K562 (cell line): ENCODE results near the gene SEC23A. TPM values are rescaled to one million over a fixed set of nuclear protein-coding genes. Genes with fewer than 3 reads are reported as not detected.

Experiments
- MEIS2 ChIP-seq: fragments of 450-650 bp; IDR thresholded peaks from 2 replicates; pipeline ENCODE4 v1.6.1; 2014; ENCODE audit warnings: mild to moderate bottlenecking; ENCODE audit not compliant: partially characterized antibody
- SAP30 ChIP-seq: fragments of 200-600 bp; sonication (generic); IDR thresholded peaks from 2 replicates; pipeline ENCODE4 v1.6.1; 2012; ENCODE audit warnings: borderline replicate concordance, low read depth, mild to moderate bottlenecking, moderate library complexity, low read length, control low read depth, inconsistent platforms; ENCODE audit not compliant: insufficient read depth, poor library complexity, severe bottlenecking
- SP1 ChIP-seq: sonication (generic); formaldehyde crosslinking; IDR thresholded peaks from 2 replicates; pipeline ENCODE4 v1.8.1; 2022; ENCODE audit warnings: mild to moderate bottlenecking, missing genetic modification reagents
- TEAD4 ChIP-seq, 2 experiments: sonication (generic) in 1 of 2; formaldehyde crosslinking in 1 of 2; IDR thresholded peaks; 2 replicates each; pipeline versions ENCODE4 v1.6.1 to v1.8.0; 2012 to 2022; ENCODE audit warnings: borderline replicate concordance in 1 of 2, inconsistent platforms in 1 of 2, low read length in 1 of 2, mild to moderate bottlenecking in 1 of 2, missing genetic modification reagents in 1 of 2
- ZNF212 ChIP-seq: fragments of 450-650 bp; formaldehyde crosslinking; IDR thresholded peaks from 2 replicates; pipeline ENCODE4 v1.4.0; 2020; ENCODE audit warnings: mild to moderate bottlenecking
- ZSCAN32 ChIP-seq: fragments of 450-650 bp; formaldehyde crosslinking; IDR thresholded peaks from 2 replicates; pipeline ENCODE4 v1.4.0; 2020; ENCODE audit warnings: mild to moderate bottlenecking, moderate library complexity
- polyA plus RNA-seq, 8 experiments: library from polyadenylated mRNA; depleted of rRNA in 4 of 8; stranded (reverse) in 5 of 8; unstranded in 3 of 8; fragments of >200 nt; fragmentation: Nextera tagmentation in 2 of 8; fragmentation: Illumina TruSeq in 1 of 8; extraction: Ambion mirVana in 2 of 8; extraction: Trizol in 1 of 8; gene quantifications; 2 replicates each; pipeline versions ENCODE4 v1.2.1 to v1.2.3, GENCODE V29; 2011 to 2014; ENCODE audit warnings: inconsistent platforms in 1 of 8, missing spikeins in 1 of 8
- total RNA-seq, 7 experiments: library from RNA; depleted of rRNA in 6 of 7; stranded (reverse); fragments of >200 nt in 6 of 7; fragmentation: Illumina TruSeq in 2 of 7; extraction: Trizol in 2 of 7; gene quantifications; 2 replicates each; pipeline versions ENCODE4 v1.2.1 to v1.2.3, GENCODE V29; 2011 to 2021; ENCODE audit warnings: low replicate concordance in 1 of 7
- TF ChIP-seq, protein P1 (sequence below), 2 experiments: fragments of 450-650 bp in 1 of 2; sonication (generic) in 1 of 2; formaldehyde crosslinking in 1 of 2; IDR thresholded peaks; 2 replicates each; pipeline versions ENCODE4 v1.7.1 to v1.9.0; 2016 to 2022; ENCODE audit warnings: inconsistent platforms in 1 of 2, mild to moderate bottlenecking in 1 of 2, missing genetic modification reagents in 1 of 2
- TF ChIP-seq, protein P2 (sequence below): sonication (generic); formaldehyde crosslinking; IDR thresholded peaks from 2 replicates; pipeline ENCODE4 v1.8.1; 2023; ENCODE audit warnings: mild to moderate bottlenecking, missing genetic modification reagents
- TF ChIP-seq, protein P3 (sequence below), 3 experiments: fragments of 200-800 bp in 1 of 3; fragments of 250-450 bp in 1 of 3; fragments of 450-650 bp in 1 of 3; sonication (Bioruptor Pico) in 1 of 3; sonication (Bioruptor generic) in 1 of 3; formaldehyde crosslinking in 1 of 3; IDR thresholded peaks; 2 replicates each; pipeline versions ENCODE4 v1.6.1 to v1.8.0; 2016 to 2022; ENCODE audit warnings: mild to moderate bottlenecking in 2 of 3, missing genetic modification characterization in 2 of 3, missing compliant biosample characterization in 1 of 3, moderate library complexity in 1 of 3

Gene SEC23A
- total and polyA plus RNA-seq, 9 of the 15 experiments (the other 6 are each of a cell fraction or from before 2014, with no cell fraction given), result 5.5 to 47.0 (median 14.5) TPM

DNA sequence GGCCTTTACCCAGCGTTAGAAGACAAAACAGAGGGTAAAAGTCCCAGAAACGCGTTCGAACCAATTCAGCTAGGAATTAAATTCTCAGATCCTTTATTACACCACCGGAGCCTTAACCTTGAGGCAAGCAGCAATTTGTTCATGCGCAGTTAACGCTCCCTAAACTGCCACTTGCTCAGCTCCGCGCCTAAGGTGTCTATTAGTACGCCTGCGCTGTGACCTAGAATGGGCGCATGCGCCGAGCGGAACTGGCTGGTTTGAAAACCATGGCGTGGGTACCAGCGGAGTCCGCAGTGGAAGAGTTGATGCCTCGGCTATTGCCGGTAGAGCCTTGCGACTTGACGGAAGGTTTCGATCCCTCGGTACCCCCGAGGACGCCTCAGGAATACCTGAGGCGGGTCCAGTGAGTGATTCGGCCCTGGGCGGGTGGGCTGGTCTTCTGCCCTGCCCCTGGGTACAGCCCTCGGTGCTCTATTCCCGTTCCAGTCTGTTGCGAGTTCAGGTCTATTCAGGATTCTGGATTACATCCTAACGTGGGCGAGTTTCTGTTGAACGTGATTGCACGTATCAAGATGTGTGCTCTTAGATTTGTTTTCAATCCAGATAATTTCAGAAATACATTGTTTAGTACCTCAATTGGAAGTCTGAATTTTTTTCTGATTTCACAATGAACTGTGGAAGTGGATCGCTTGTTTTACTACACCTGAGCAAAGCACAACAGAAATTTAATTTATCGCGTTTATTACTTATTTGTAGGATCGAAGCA, 11.2 kb upstream of the SEC23A start, which contains the start of gene GEMIN2 (continued):
- TF ChIP-seq SAP30 (peak; percentile 36), SP1 (CRISPR knock-in tag) (no peak), MEIS2 (peak; percentile 86), ZSCAN32 (no peak), ZNF212 (no peak), TEAD4 (IDR thresholded peaks at IDR 0.05; ENCODE audit: low read length) (no peak), TEAD4 (CRISPR knock-in tag; IDR thresholded peaks at IDR 0.05; ENCODE audit: borderline replicate concordance) (no peak)
- TF ChIP-seq, protein P1, sequence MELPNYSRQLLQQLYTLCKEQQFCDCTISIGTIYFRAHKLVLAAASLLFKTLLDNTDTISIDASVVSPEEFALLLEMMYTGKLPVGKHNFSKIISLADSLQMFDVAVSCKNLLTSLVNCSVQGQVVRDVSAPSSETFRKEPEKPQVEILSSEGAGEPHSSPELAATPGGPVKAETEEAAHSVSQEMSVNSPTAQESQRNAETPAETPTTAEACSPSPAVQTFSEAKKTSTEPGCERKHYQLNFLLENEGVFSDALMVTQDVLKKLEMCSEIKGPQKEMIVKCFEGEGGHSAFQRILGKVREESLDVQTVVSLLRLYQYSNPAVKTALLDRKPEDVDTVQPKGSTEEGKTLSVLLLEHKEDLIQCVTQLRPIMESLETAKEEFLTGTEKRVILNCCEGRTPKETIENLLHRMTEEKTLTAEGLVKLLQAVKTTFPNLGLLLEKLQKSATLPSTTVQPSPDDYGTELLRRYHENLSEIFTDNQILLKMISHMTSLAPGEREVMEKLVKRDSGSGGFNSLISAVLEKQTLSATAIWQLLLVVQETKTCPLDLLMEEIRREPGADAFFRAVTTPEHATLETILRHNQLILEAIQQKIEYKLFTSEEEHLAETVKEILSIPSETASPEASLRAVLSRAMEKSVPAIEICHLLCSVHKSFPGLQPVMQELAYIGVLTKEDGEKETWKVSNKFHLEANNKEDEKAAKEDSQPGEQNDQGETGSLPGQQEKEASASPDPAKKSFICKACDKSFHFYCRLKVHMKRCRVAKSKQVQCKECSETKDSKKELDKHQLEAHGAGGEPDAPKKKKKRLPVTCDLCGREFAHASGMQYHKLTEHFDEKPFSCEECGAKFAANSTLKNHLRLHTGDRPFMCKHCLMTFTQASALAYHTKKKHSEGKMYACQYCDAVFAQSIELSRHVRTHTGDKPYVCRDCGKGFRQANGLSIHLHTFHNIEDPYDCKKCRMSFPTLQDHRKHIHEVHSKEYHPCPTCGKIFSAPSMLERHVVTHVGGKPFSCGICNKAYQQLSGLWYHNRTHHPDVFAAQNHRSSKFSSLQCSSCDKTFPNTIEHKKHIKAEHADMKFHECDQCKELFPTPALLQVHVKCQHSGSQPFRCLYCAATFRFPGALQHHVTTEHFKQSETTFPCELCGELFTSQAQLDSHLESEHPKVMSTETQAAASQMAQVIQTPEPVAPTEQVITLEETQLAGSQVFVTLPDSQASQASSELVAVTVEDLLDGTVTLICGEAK (IDR thresholded peaks at IDR 0.05), result peak; percentile 67
- TF ChIP-seq, protein P1 (CRISPR knock-in tag; IDR thresholded peaks at IDR 0.05), result no peak
- TF ChIP-seq, protein P2, sequence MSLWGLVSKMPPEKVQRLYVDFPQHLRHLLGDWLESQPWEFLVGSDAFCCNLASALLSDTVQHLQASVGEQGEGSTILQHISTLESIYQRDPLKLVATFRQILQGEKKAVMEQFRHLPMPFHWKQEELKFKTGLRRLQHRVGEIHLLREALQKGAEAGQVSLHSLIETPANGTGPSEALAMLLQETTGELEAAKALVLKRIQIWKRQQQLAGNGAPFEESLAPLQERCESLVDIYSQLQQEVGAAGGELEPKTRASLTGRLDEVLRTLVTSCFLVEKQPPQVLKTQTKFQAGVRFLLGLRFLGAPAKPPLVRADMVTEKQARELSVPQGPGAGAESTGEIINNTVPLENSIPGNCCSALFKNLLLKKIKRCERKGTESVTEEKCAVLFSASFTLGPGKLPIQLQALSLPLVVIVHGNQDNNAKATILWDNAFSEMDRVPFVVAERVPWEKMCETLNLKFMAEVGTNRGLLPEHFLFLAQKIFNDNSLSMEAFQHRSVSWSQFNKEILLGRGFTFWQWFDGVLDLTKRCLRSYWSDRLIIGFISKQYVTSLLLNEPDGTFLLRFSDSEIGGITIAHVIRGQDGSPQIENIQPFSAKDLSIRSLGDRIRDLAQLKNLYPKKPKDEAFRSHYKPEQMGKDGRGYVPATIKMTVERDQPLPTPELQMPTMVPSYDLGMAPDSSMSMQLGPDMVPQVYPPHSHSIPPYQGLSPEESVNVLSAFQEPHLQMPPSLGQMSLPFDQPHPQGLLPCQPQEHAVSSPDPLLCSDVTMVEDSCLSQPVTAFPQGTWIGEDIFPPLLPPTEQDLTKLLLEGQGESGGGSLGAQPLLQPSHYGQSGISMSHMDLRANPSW (CRISPR knock-in tag), result no peak
- TF ChIP-seq, protein P3, sequence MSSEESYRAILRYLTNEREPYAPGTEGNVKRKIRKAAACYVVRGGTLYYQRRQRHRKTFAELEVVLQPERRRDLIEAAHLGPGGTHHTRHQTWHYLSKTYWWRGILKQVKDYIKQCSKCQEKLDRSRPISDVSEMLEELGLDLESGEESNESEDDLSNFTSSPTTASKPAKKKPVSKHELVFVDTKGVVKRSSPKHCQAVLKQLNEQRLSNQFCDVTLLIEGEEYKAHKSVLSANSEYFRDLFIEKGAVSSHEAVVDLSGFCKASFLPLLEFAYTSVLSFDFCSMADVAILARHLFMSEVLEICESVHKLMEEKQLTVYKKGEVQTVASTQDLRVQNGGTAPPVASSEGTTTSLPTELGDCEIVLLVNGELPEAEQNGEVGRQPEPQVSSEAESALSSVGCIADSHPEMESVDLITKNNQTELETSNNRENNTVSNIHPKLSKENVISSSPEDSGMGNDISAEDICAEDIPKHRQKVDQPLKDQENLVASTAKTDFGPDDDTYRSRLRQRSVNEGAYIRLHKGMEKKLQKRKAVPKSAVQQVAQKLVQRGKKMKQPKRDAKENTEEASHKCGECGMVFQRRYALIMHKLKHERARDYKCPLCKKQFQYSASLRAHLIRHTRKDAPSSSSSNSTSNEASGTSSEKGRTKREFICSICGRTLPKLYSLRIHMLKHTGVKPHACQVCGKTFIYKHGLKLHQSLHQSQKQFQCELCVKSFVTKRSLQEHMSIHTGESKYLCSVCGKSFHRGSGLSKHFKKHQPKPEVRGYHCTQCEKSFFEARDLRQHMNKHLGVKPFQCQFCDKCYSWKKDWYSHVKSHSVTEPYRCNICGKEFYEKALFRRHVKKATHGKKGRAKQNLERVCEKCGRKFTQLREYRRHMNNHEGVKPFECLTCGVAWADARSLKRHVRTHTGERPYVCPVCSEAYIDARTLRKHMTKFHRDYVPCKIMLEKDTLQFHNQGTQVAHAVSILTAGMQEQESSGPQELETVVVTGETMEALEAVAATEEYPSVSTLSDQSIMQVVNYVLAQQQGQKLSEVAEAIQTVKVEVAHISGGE (CRISPR knock-in tag; IDR thresholded peaks at IDR 0.05), result peak in 2 of 3 experiments; percentile 94 to 97; a peak in 4 of 6 replicates
